ENCODE results near the gene HERPUD1. TPM values are rescaled to one million over a fixed set of nuclear protein-coding genes. Genes with fewer than 3 reads are reported as not detected.

Gene HERPUD1
- total and polyA plus RNA-seq, 2 of the 8 experiments (the other 6 are each of a cell fraction or from before 2014, with no cell fraction given), result 23.3 to 34.7 TPM

GRCh38 chr16:56931892-56932720 lies at the start of gene HERPUD1 (continued):
- TF ChIP-seq, protein P1, sequence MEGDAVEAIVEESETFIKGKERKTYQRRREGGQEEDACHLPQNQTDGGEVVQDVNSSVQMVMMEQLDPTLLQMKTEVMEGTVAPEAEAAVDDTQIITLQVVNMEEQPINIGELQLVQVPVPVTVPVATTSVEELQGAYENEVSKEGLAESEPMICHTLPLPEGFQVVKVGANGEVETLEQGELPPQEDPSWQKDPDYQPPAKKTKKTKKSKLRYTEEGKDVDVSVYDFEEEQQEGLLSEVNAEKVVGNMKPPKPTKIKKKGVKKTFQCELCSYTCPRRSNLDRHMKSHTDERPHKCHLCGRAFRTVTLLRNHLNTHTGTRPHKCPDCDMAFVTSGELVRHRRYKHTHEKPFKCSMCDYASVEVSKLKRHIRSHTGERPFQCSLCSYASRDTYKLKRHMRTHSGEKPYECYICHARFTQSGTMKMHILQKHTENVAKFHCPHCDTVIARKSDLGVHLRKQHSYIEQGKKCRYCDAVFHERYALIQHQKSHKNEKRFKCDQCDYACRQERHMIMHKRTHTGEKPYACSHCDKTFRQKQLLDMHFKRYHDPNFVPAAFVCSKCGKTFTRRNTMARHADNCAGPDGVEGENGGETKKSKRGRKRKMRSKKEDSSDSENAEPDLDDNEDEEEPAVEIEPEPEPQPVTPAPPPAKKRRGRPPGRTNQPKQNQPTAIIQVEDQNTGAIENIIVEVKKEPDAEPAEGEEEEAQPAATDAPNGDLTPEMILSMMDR (IDR thresholded peaks at IDR 0.05; ENCODE audit: control extremely low read depth in 1 of 3, insufficient read depth in 1 of 3, low read depth in 1 of 3, low read length in 3 of 3), result peak in 1 of 3 experiments; percentile 0; a peak in 1 of 4 replicates
- TF ChIP-seq EZH2 (IDR thresholded peaks at IDR 0.05; ENCODE audit: low read depth, low read length, severe bottlenecking), result no peak
- TF ChIP-seq RBBP5 (IDR thresholded peaks at IDR 0.05; ENCODE audit: borderline replicate concordance, low read depth, low read length), result no peak
- TF ChIP-seq SP2 (IDR thresholded peaks at IDR 0.05; ENCODE audit: low read length), result peak; percentile 27; the same call in 1 of the 2 replicates
- TF ChIP-seq MAFK (IDR thresholded peaks at IDR 0.05; ENCODE audit: low read depth, low read length), result no peak
- peak; percentile 82 for TF ChIP-seq ASH2L (IDR thresholded peaks at IDR 0.05; ENCODE audit: low read length)
- TF ChIP-seq TAF7 (optimal IDR thresholded peaks at IDR 0.05; ENCODE audit: borderline replicate concordance, low read depth, low read length), result peak; percentile 85
- TF ChIP-seq SIN3A (conservative IDR thresholded peaks at IDR 0.05 in 1 of 2, IDR thresholded peaks at IDR 0.05 in 1 of 2; ENCODE audit: low read depth in 1 of 2, low read length in 2 of 2), result peak in 1 of 2 experiments; percentile 18; a peak in 2 of 4 replicates
- peak; percentile 98 for TF ChIP-seq TBP (IDR thresholded peaks at IDR 0.05; ENCODE audit: low read depth, low read length)
- peak; percentile 90 for TF ChIP-seq POLR2AphosphoS5 (IDR thresholded peaks at IDR 0.05; ENCODE audit: low read depth, low read length)
- peak; percentile 81 for TF ChIP-seq CHD2 (IDR thresholded peaks at IDR 0.05; ENCODE audit: low read length)
- peak; percentile 69 for TF ChIP-seq JUND (IDR thresholded peaks at IDR 0.05; ENCODE audit: low read length)
- TF ChIP-seq, protein P2, sequence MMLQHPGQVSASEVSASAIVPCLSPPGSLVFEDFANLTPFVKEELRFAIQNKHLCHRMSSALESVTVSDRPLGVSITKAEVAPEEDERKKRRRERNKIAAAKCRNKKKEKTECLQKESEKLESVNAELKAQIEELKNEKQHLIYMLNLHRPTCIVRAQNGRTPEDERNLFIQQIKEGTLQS (IDR thresholded peaks at IDR 0.05; ENCODE audit: insufficient read depth, low read depth, low read length), result peak; percentile 94
- TF ChIP-seq, protein P3, sequence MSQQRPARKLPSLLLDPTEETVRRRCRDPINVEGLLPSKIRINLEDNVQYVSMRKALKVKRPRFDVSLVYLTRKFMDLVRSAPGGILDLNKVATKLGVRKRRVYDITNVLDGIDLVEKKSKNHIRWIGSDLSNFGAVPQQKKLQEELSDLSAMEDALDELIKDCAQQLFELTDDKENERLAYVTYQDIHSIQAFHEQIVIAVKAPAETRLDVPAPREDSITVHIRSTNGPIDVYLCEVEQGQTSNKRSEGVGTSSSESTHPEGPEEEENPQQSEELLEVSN (IDR thresholded peaks at IDR 0.05), result peak; percentile 77
- peak; percentile 79; the same call in 1 of the 2 replicates for TF ChIP-seq YY1 (IDR thresholded peaks at IDR 0.05; ENCODE audit: low read depth, low read length)
- TF ChIP-seq EP300 (IDR thresholded peaks at IDR 0.05; ENCODE audit: borderline replicate concordance in 1 of 2, low read depth in 2 of 2, low read length in 2 of 2), result peak in 1 of 2 experiments; percentile 45; a peak in 1 of 3 replicates
- peak; percentile 62 for TF ChIP-seq KDM4A (IDR thresholded peaks at IDR 0.05; ENCODE audit: low read depth, low read length, severe bottlenecking)
- TF ChIP-seq FOSL1 (IDR thresholded peaks at IDR 0.05; ENCODE audit: insufficient read depth, low read depth, low read length), result peak; percentile 52; the same call in 1 of the 2 replicates
- TF ChIP-seq RFX5 (IDR thresholded peaks at IDR 0.05; ENCODE audit: borderline replicate concordance, low read depth, low read length), result no peak
